H1 (cell line): ENCODE data around the gene ANK3. TPM values are rescaled to one million over a fixed set of nuclear protein-coding genes. Genes with fewer than 3 reads are reported as not detected.

Source experiments
- ATF2 ChIP-seq: IDR thresholded peaks from 2 replicates; pipeline ENCODE4 v1.6.1; 2012; ENCODE audit warnings: low read length, inconsistent platforms
- MAFK ChIP-seq: IDR thresholded peaks from 2 replicates; pipeline ENCODE4 v1.6.1; 2012; ENCODE audit warnings: low read depth, mild to moderate bottlenecking, improper control_type of control experiment, low read length
- SP1 ChIP-seq: IDR thresholded peaks from 2 replicates; pipeline ENCODE4 v1.6.1; 2011; ENCODE audit warnings: low read depth, low read length
- YY1 ChIP-seq: IDR thresholded peaks from 2 replicates; pipeline ENCODE4 v1.6.1; 2011; ENCODE audit warnings: low read depth, mild to moderate bottlenecking, low read length
- polyA plus RNA-seq, 7 experiments: library from polyadenylated mRNA; depleted of rRNA in 3 of 7; stranded (reverse) in 5 of 7; unstranded in 2 of 7; fragments of >200 nt in 5 of 7; fragments of 200-250 nt in 2 of 7; gene quantifications; 1 replicate in 5 of 7; 2 replicates in 1 of 7; 4 replicates in 1 of 7; pipeline versions ENCODE4 v1.2.1 to v1.2.3, GENCODE V29; 2011 to 2013; ENCODE audit warnings: missing spikeins in 2 of 7, mixed read lengths in 2 of 7
- total RNA-seq: library from RNA; stranded (reverse); fragmentation: NEBNext Ultra II Directional; extraction: Animal tissue kit (Norgen Biotek cat#: 25700); gene quantifications from 2 replicates; pipeline ENCODE4 v1.2.1, GENCODE V29; 2021

ANK3 gene
- total and polyA plus RNA-seq, 2 of the 8 experiments (the other 6 are each of a cell fraction or from before 2014, with no cell fraction given) = 18.1 to 67.9 TPM

GRCh38 chr10:60139798-60140566 is 249.7 kb downstream of the ANK3 start (continued):
- TF ChIP-seq MAFK = peak; percentile 72
- TF ChIP-seq ATF2 = peak; percentile 80; the same call in 1 of the 2 replicates
- no peak for TF ChIP-seq YY1
- TF ChIP-seq SP1 = peak; percentile 54; the same call in 1 of the 2 replicates
